ENCODE data around the gene KSR2.
"Not testable (repeated sequence)": the region's sequence is repeated elsewhere in the genome, so short reads cannot be mapped to it uniquely, and the experiment has no call there.

KSR2 gene

GRCh38 chr12:117890137-117890536 lies 78.7 kb downstream of the KSR2 start:
- DNase-seq: no peak

DNA sequence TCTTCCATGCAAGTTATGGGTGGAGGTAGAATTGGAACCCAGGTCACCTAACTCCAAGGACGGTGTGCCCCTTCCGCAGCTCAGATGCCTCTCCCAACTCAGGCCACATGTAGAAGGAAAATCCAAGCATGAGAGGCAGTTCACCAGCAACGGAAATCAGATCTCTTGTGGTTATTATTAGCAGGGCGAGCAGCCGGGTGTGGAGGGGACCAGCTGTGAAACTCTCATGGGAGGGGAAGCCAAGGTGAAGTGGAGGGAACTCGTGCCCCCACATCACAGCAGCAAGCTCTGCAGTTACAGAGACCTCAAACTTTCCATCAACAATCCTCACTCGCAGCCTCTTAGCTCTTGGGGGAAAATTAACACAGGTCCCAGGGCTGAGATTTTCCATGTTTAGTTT lies 79.7 kb downstream of the KSR2 start:
- no peak for DNase-seq

- DNase-seq: no peak
Measured at GRCh38 chr12:117885211-117885610, 83.6 kb downstream of the KSR2 start.

- DNase-seq: no peak
Measured at GRCh38 chr12:117884161-117884560, 84.6 kb downstream of the KSR2 start.

GRCh38 chr12:117882603-117883184 lies 86.1 kb downstream of the KSR2 start:
- no peak for DNase-seq

DNA sequence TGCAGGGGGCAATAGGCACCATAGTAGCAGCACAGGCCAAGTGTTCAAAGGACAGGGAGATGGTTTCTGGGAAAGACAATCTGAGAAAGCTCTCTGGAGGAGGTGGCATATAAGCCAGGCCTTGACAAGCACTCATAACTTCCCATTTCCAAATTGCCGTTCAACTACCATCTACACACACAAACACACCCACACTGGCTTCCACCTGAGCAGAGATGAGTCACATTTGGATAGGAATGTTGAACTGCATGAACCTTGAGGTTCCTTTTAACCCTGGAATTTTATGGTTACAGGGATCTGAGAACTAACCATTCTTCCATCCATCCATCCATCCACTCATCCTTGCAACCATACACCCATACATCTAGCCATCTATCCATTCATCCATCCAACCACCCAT lies 86.6 kb downstream of the KSR2 start:
- no peak for DNase-seq

DNA sequence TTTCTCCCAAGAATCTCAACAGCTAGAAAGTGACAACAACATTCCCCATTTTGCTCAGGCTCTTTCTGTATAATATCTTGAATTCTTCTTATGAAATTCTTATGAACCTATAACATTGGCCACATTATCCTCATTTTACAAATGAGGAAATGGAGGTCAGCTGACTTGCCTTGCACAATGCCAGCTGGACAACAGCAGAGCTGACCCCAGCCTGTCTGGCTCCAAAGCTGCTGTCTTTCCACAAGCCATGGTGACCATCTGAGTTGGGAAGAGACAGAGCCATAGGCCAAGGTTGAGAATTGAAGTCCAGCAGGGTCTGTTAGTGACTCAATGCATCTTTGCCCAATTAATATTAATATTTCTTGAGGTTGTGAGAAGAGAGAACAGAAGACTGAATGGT lies 87.3 kb downstream of the KSR2 start:
- no peak for DNase-seq

DNA sequence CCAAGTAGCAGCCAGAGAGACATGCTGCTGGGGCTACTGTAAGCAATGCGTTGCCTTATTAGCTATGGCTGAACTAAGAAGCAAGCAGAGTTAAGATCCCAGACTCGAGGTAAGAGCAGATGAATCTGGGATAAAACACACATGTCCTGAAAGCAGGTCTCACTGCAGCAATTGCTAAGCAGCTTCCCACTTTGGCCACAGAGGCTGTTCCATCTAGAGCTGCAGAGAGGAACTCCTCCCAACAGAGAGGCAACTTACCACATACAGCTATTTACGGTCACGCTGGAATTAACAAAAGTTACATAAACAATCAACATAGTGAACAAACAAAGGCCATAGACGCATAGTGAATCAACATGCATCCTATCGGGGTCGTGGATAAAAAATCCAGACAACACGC lies 90.2 kb downstream of the KSR2 start:
- DNase-seq: no peak

GRCh38 chr12:117876436-117876816 lies 92.4 kb downstream of the KSR2 start:
- DNase-seq: no peak

- DNase-seq: peak; percentile 62
Measured at GRCh38 chr12:117875744-117876435, 92.9 kb downstream of the KSR2 start.

DNA sequence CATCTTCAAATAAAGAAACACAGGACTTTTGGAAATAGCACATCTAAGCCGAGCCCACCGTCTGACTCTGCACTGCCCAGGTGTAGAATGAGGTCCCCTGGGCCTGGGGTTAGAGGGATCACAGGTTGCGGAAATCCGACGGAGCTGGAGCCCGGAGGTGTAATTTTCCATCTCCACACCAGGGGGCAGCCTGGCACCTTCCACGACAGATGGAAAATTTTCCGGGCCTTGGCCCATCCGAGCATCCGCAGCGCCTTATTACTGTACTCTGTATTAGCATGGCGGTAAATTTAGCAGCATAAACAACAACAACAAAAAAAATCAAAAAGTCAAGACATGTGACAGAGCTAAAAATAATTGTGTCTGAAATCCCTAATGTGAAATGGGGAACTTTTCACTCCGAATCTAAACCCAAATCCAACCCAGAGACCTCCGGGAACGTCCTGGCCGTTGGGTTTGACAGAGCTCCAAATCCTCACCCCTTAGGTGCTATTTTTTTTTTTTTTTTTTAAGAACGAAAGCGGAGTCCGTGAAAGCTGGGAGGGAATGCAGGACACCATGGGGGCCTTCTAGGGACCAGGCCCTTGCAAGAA lies 93.9 kb downstream of the KSR2 start:
- DNase-seq: peak; percentile 76

GRCh38 chr12:117874198-117874597 lies 94.6 kb downstream of the KSR2 start:
- DNase-seq: not testable (repeated sequence)

- no peak for DNase-seq
Measured at GRCh38 chr12:117872546-117873169, 96.1 kb downstream of the KSR2 start.

DNA sequence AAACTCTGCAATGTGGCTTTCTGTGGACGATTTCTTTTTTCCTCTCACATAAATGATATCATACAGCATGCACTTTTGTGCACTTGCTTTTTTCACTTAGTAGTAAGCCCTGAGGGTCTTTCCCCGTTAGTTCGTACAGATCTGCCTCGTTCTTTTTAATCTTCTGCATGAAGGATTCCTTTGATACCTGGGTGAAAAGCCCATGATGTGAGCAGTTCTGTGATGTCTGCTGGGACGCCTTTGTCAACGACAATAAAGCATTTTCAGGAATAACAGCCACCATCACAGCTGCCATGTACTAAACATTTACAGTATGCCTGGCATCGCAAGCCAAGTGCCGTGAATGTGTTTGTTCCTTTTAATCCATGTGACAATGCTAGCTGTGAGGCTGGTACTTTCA lies 99.2 kb downstream of the KSR2 start:
- DNase-seq: no peak

GRCh38 chr12:117867348-117867747 lies 101.4 kb downstream of the KSR2 start:
- no peak for DNase-seq

GRCh38 chr12:117865505-117865904 lies 103.3 kb downstream of the KSR2 start:
- DNase-seq: no peak

- DNase-seq: no peak
Measured at GRCh38 chr12:117863002-117863709, 105.6 kb downstream of the KSR2 start.

- DNase-seq: no peak
Measured at GRCh38 chr12:117861691-117862090, 107.1 kb downstream of the KSR2 start.

- not testable (repeated sequence) for DNase-seq
Measured at GRCh38 chr12:117860787-117861290, 108.0 kb downstream of the KSR2 start.

DNA sequence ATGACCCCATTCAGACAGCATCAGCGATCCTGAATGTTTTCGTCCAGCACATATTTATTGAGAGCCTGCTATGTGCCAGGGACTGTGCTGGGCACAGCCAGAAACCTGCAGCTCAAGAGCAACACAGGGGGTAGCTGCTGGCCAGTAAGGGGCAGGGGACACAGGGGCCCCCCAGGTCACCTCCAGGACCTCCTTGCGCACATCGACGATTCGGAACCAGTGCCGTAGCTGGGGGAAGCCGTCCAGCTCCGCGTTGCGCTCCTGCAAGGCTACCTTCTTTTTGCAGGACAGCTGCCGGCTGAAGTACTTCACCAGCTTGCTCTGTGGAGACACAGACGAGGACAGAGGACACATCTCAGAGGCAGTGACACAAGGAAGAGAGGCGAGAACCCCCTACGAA lies 108.7 kb downstream of the KSR2 start:
- DNase-seq: no peak

DNA sequence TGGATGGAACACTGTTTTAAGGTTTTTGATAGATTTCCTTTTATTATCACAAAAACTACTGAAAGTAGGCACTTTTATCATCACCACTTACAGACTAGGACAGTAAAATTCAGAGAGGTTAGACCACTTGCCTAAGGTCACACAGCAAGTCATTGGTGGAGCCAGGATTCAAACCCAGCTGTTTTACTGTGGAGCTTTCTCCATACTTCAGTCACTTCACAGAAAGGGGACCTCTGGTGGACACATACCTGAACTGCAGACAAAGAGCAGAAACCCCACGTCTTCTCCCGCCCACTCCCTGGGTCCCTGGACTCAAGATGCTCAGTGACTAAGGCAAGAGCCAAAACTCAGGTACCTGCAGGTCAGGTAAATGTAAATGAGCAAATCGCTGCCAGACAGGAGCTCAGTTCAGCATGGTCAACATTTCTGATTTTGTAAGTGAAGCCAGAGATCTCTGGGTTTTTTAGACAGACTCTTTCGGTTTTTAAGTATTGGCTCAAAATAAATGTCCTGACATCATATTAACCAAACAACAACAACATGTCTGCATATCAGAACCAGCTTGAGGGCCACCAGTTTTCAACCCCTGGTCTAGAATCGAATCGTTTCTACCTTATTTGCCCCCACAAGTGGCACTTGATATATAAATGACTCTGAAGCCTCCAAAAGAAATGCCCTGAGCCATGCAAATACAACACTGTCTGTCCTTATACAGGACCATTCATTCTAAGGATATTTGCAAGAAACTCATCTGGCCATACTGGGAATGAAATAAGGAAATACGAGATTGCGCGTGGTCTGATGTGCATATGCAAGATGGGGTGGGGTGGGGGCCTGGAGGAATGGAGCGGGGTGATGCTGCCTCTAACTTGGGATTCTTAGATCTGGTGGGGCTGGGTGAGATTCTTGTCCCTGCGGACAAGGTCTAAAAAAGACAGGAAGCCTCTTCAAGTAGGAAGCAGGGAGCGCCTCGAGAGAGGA lies 110.9 kb downstream of the KSR2 start:
- DNase-seq: peak; percentile 23

- DNase-seq: not testable (repeated sequence)
Measured at GRCh38 chr12:117857139-117857538, 111.7 kb downstream of the KSR2 start.

Data from right hindlimb (tissue), 1 donor.